GM18498 (cell line): ENCODE results near the gene NLN.
"Not testable (repeated sequence)": the region's sequence is repeated elsewhere in the genome, so short reads cannot be mapped to it uniquely, and the experiment has no call there.

Source experiments
- ATAC-seq: cut with Tn5 transposase; IDR thresholded peaks from one replicate; pipeline ENCODE4 v1.9.1; 2021; ENCODE audit warnings: mild to moderate bottlenecking, moderate library complexity; ENCODE audit not compliant: unreplicated experiment

Gene NLN

DNA sequence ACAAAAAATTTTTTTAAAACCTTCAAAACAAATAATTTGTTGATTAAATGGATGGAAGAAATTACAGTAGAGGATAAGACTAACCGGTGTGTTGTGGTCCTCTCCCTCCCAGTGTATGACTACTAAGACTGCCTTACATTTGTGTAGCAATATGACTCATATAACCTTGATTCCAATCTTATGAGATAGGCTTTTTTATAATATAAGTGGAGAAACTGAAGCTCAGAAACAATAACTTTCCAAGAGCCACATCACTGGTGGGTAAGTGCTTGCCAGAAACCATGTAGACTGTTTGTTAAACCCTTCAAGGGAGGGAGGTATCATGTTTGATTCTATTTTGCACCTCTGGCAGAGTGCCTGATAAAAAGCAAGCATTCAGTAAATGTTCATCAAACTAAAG, 47.5 kb downstream of the NLN start:
- ATAC-seq, result no peak

GRCh38 chr5:65771266-65771665, 49.3 kb downstream of the NLN start:
- ATAC-seq, result no peak

GRCh38 chr5:65772963-65773362, 51.0 kb downstream of the NLN start:
- ATAC-seq, result not testable (repeated sequence)

DNA sequence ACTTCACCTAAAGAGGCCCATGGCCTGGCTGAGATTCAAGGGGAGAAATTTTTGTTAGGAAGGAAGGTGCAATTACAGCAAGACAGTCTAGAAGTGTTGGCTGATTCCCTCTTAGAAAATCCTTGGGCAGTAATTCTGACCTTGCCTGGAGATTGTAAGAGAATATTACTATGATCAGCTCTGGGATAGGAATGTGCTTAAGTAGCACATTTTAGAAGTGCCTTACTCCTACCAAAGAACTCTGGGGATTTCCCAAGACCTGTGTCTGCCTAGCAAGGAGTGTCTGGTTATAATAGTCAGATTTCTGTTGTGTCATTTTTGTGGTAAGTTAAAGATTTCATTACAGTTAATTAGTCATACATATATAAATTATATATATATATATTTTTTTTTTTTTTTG, 52.3 kb downstream of the NLN start:
- no peak for ATAC-seq

DNA sequence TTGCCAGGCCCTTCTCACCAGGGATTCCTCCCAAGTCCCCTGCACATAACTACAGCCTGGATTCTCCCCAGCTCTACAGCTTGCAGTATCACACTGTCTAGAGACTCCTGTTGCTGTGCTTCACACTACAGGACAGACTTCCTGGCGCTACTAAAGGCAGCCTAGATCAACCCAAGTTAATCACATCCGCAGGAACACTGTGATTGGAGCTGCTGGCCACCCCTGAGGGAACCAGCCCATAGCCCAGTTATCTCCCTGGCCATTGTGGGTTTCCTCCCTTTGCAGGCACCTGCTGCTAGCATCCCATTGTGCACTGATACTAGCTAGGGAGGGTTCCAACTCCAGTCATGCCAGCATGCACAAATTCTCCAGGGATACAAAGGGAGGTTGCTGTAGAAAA, 53.5 kb downstream of the NLN start:
- ATAC-seq, result no peak

- no peak for ATAC-seq
Measured at GRCh38 chr5:65776441-65777141, 54.6 kb downstream of the NLN start.

DNA sequence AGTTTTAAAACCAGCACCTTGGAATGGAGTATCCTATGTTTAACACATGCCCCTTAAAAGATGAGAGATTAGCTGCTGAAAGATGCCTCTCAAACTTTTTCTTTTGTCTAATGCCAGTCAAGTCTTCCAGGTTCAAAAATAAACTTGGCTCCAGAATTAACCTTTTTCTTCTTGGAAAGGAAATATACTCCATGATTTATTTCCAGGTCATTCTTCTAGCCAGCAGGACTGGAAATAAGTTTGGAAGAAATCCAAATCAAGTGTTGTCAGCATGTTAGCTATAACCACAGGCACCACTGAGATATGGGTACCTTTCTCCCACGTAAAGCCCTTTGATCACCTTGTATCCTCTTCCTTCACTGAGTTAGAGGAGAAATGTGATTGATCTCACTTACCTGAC, 56.1 kb downstream of the NLN start:
- no peak for ATAC-seq

GRCh38 chr5:65779643-65780042, 57.6 kb downstream of the NLN start:
- ATAC-seq, result peak; percentile 61

DNA sequence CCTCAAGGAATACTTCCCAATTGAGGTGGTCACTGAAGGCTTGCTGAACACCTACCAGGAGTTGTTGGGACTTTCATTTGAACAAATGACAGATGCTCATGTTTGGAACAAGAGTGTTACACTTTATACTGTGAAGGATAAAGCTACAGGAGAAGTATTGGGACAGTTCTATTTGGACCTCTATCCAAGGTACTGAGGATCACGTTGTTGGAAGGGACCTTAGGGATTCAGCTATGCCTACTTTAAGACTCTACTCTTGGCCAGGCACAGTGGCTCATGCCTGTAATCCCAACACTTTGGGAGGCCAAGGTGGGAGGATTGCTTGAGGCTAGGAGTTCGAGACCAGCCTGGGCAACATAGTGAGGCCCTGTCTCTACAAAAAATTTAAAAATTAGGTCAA, 66.3 kb downstream of the NLN start:
- not testable (repeated sequence) for ATAC-seq

GRCh38 chr5:65790371-65791163, 68.6 kb downstream of the NLN start:
- no peak for ATAC-seq

DNA sequence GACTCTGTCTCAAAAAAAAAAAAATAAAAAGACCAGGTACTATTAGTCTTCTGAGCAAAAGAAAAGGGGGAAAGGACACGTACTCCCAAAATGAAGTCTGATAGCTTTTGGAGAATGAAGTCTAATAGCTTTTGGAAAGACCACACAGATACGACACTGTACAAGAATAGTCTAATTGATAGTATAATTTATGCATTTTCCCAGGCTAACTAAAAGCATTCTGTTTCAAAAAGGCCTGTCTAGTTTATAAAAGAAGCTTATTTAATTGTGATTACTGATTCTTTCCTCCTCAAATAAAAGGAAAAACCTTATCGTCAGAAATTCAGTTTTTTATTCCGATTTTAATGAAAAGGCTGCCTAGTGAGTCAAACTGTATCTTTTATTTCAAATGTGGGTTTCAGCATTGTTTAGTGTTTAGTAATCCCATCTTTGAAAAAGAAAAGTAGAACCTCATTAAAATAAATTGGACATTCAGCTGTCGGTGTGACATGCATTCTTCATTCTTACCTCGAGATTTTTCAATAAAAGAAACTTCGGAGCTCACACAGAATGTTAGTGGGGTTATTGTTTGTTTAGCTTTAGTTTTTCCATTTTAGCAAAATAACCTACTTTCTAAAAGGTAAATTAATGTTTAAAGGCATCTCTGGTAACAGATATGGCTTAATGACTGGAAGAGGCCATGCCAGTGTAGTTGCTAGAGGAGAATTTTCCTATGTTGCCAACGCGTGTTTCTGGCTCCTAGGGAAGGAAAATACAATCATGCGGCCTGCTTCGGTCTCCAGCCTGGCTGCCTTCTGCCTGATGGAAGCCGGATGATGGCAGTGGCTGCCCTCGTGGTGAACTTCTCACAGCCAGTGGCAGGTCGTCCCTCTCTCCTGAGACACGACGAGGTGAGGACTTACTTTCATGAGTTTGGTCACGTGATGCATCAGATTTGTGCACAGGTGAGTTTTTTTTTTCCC, 70.0 kb downstream of the NLN start:
- no peak for ATAC-seq

- no peak for ATAC-seq
Measured at GRCh38 chr5:65796269-65796668, 74.3 kb downstream of the NLN start.

GRCh38 chr5:65796751-65797316, 74.8 kb downstream of the NLN start:
- ATAC-seq, result no peak

- ATAC-seq, result no peak
Measured at GRCh38 chr5:65797481-65797880, 75.5 kb downstream of the NLN start.

GRCh38 chr5:65799857-65800256, 77.9 kb downstream of the NLN start:
- no peak for ATAC-seq

GRCh38 chr5:65800775-65801174, 78.8 kb downstream of the NLN start:
- no peak for ATAC-seq

DNA sequence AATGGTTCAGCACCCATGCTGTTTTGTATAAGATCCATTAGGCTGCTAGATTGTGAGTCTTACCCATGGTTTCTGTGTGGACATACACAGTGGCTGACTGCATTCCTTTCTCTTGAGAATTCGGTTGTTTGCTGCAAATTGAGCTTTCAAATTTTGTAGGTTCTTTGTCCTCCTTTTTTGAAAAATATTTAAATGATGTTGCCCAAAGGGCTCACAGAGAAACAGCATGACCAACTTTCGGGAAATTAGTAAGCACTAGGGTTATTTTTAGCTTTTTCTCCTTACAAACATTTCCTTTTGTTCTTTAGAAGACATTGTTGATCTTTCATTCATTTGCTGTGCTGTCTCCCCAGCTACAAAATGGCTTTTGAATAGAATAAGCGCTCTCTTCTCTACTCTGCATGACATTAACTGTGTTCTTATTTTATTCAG, 79.4 kb downstream of the NLN start:
- no peak for ATAC-seq

DNA sequence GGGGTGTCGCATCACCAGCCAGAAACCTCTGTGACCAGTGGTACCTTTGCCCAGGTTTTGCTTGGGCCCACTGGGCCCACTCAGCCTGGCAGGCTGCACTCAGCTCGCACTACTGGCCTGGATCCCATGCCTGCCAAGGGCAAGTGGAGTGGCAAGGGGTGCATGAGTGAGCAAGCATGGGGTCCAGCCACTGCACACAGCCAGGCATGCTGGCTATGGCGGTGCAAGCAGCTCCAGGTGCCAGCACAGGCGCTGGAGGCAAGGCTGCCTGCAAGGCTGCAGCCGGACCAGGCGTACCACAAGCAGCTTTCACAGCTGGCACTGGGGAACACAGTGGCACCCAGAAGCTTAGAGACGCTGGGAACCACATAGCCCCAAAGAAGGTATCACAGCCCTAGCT, 80.1 kb downstream of the NLN start:
- no peak for ATAC-seq

GRCh38 chr5:65802820-65803219, 80.8 kb downstream of the NLN start:
- ATAC-seq, result no peak

DNA sequence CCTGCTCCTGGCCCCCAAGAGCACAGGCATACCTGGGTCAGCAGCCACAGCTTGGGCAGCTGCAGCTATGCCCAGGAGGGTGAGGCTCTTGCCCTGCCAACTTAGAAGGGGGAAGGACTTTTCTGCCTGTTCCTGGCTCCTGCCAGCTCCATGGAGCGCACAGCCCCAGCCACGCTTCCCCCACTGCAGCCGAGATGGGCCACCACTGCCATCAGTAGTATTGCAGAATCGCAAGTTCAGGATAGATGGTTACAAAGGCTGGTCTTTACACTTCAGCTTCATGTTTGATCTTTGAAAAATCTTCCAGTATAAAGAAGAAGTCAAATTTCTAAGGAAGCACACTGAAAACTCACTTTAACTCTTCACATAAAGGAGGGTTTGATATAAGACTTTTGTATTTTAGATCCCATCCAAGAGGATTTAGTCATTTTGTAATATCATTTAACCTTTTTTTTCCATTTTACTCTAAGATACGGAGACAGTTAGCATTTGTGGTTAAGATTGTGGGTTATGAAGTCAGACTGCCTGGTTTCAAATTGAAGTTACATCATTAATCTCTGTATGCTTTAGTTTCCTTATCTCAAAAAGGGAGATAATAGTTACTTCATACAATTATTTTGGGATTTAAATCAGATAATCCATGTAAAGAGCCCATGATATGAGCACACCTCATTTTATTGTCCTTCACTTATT, 81.8 kb downstream of the NLN start:
- ATAC-seq, result no peak
